Measurements from ENCODE around the gene IGFBP6.

GRCh38 chr12:53069621-53070410 lies 27.7 kb upstream of the IGFBP6 start:
- TF ChIP-seq CTCF (IDR thresholded peaks at IDR 0.05) (no peak), EZH2 (IDR thresholded peaks at IDR 0.05; ENCODE audit: borderline replicate concordance, insufficient read depth, low read depth, low read length, poor library complexity, severe bottlenecking) (no peak)

Data from B cell (primary cell).